ENCODE measurements around the gene DUSP22.

DUSP22 gene

DNA sequence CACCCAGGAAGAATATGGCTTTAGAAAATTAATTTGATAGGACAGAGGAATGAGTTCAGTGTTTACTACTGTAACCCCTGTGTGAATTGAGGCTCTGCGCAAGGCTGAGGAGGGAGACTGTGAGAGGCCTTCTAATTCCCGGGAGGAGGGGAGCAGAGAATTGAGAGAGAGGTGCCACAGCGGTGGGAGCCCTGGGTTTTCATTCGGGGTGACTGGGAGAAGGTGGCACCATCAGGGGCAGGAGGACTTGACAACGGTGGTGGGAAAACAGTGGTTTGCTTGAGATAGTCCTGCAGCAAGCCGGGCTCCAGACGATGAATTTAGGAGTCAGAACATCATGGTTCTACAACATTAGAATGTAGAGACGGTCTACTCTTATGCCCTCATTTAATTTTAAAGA lies 9.2 kb downstream of the DUSP22 start:
- H3K27me3 ChIP-seq (ENCODE audit: insufficient read depth, low read length), result no peaks in the 10 kb centered on the region
- no peak overlapping the region for H3K4ac ChIP-seq (ENCODE audit: low read depth, low read length)
- no peak overlapping the region for H2BK12ac ChIP-seq (ENCODE audit: low read length)
- H4K8ac ChIP-seq (ENCODE audit: low read depth, low read length), result no peak overlapping the region
- no peak overlapping the region for H3K18ac ChIP-seq (ENCODE audit: low read length)
- no peak overlapping the region for H2BK5ac ChIP-seq (ENCODE audit: low read depth, low read length, poor library complexity)
- H4K12ac ChIP-seq (ENCODE audit: low read depth, low read length), result no peak overlapping the region
- H2AK5ac ChIP-seq (ENCODE audit: low read length), result no peak overlapping the region
- DNase-seq, result no peak
- no peak overlapping the region for H3K4me2 ChIP-seq (ENCODE audit: low read length)
- no peaks in the 10 kb centered on the region for H3K79me1 ChIP-seq (ENCODE audit: low read length)
- peaks cover 43% of the 10 kb centered on the region for H3K9me3 ChIP-seq (ENCODE audit: insufficient read depth, low read depth, low read length)
- no peak overlapping the region for H3K27ac ChIP-seq (ENCODE audit: low read depth, low read length)
- no peaks in the 10 kb centered on the region for H3K79me2 ChIP-seq (ENCODE audit: control insufficient read depth, insufficient read depth, low read length, poor library complexity)
- peaks cover 0 to 6% of the 10 kb centered on the region in 2 experiments for H3K4me1 ChIP-seq (ENCODE audit: control insufficient read depth in 1 of 2, insufficient read depth in 2 of 2, low read length in 2 of 2)
- no CpG with 5 or more reads among the region's 8 CpGs for WGBS (ENCODE audit: extremely low coverage, insufficient coverage, insufficient read length)
- H4K91ac ChIP-seq (ENCODE audit: low read depth, low read length), result no peak overlapping the region
- peaks cover 0 to 2% of the 10 kb centered on the region in 2 experiments for H3K36me3 ChIP-seq (ENCODE audit: control insufficient read depth in 1 of 2, insufficient read depth in 2 of 2, low read length in 2 of 2)
- H3K4me3 ChIP-seq (ENCODE audit: low read depth, low read length), result no peak overlapping the region
- H3K23ac ChIP-seq (ENCODE audit: low read length), result no peak overlapping the region
- H2BK120ac ChIP-seq (ENCODE audit: insufficient read depth, low read length, poor library complexity), result no peak overlapping the region
- H3K14ac ChIP-seq (ENCODE audit: low read length), result no peak overlapping the region
- no peak overlapping the region for H3K9ac ChIP-seq (ENCODE audit: low read length)
- no peak overlapping the region for H2AFZ ChIP-seq (ENCODE audit: insufficient read depth, low read length, poor library complexity)

DNA sequence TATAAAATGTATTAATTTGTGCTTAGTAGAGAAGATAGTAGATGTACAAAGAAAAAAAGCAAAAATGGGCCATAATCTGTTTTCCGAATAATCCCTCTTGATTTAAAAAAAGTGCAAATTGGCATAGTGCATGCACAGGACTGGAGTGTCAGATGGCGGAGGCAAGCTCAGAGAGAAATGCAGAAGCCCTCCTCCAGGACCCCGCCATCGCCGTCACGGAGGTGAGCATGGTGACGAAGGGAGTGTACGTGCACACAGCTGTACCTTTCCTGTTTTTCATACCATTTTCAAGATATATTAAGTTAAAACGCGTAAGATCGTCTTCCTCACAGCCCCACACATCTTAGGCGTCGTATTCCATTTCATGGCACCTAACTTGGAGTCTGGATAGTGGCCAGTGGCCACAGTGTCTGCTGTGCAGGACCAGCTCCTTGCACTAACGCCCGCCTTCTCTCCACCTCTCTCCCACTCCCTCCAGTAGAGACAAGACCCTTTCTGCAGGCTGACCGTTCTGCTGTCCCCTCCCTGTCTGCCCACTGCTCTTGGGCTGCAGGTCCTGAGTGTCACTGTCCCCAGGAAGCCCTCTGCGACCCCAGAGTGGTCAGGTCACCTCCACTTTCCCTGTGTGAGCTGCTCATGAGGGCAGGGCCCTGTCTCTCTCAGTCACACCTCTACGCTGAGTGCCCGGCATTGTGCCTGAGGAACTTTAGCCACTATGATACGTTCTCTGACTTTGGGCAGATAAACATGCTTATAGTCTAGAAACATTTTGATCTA lies 9.8 kb downstream of the DUSP22 start:
- Histone ChIP-seq H3K79me1 (ENCODE audit: low read length) (no peaks in the 10 kb centered on the region), H4K91ac (ENCODE audit: low read depth, low read length) (no peak overlapping the region), H2BK5ac (ENCODE audit: low read depth, low read length, poor library complexity) (no peak overlapping the region), H3K36me3 (ENCODE audit: control insufficient read depth in 1 of 2, insufficient read depth in 2 of 2, low read length in 2 of 2) (peaks cover 0 to 2% of the 10 kb centered on the region in 2 experiments), H3K18ac (ENCODE audit: low read length) (peak overlapping the region; percentile 2), H3K23ac (ENCODE audit: low read length) (no peak overlapping the region), H4K8ac (ENCODE audit: low read depth, low read length) (no peak overlapping the region), H3K4me1 (ENCODE audit: control insufficient read depth in 1 of 2, insufficient read depth in 2 of 2, low read length in 2 of 2) (peaks cover 0 to 6% of the 10 kb centered on the region in 2 experiments), H3K27me3 (ENCODE audit: insufficient read depth, low read length) (no peaks in the 10 kb centered on the region), H3K4me3 (ENCODE audit: low read depth, low read length) (no peak overlapping the region), H2BK12ac (ENCODE audit: low read length) (no peak overlapping the region), H3K27ac (ENCODE audit: low read depth, low read length) (no peak overlapping the region), H3K4ac (ENCODE audit: low read depth, low read length) (no peak overlapping the region), H3K9me3 (ENCODE audit: insufficient read depth, low read depth, low read length) (peaks cover 45% of the 10 kb centered on the region), H2AFZ (ENCODE audit: insufficient read depth, low read length, poor library complexity) (no peak overlapping the region), H3K79me2 (ENCODE audit: control insufficient read depth, insufficient read depth, low read length, poor library complexity) (no peaks in the 10 kb centered on the region), H3K4me2 (ENCODE audit: low read length) (no peak overlapping the region), H2AK5ac (ENCODE audit: low read length) (no peak overlapping the region), H3K9ac (ENCODE audit: low read length) (no peak overlapping the region), H4K12ac (ENCODE audit: low read depth, low read length) (no peak overlapping the region), H3K14ac (ENCODE audit: low read length) (no peak overlapping the region), H2BK120ac (ENCODE audit: insufficient read depth, low read length, poor library complexity) (no peak overlapping the region)
- WGBS (ENCODE audit: extremely low coverage, insufficient coverage, insufficient read length), result no CpG with 5 or more reads among the region's 20 CpGs
- no peak for DNase-seq

DNA sequence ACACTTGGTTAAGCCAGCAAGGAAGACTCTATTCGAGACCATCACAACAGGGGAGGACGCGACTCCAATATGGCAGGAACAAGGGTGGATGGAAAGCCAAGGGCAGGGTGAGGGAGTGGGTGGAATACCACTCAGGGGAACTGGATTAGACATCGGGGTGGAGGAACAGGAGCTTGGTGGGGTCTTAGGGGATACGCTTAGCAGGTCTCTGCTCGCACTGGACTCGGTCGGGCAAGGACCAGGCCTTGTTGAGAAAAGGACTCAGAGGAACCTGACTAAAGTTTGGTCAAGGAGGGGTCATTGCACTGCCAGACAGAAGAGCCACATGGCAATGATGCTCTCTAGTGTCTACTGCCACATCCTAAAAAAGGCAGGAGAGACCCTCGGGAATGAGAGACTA lies 10.5 kb downstream of the DUSP22 start:
- Histone ChIP-seq H2BK5ac (ENCODE audit: low read depth, low read length, poor library complexity) (no peak overlapping the region), H3K79me2 (ENCODE audit: control insufficient read depth, insufficient read depth, low read length, poor library complexity) (no peaks in the 10 kb centered on the region), H2AFZ (ENCODE audit: insufficient read depth, low read length, poor library complexity) (no peak overlapping the region), H3K36me3 (ENCODE audit: control insufficient read depth in 1 of 2, insufficient read depth in 2 of 2, low read length in 2 of 2) (peaks cover 0 to 2% of the 10 kb centered on the region in 2 experiments), H3K27ac (ENCODE audit: low read depth, low read length) (no peak overlapping the region), H3K4me2 (ENCODE audit: low read length) (no peak overlapping the region), H3K4me3 (ENCODE audit: low read depth, low read length) (no peak overlapping the region), H3K4me1 (ENCODE audit: control insufficient read depth in 1 of 2, insufficient read depth in 2 of 2, low read length in 2 of 2) (peaks cover 0 to 4% of the 10 kb centered on the region in 2 experiments), H4K8ac (ENCODE audit: low read depth, low read length) (no peak overlapping the region), H2BK12ac (ENCODE audit: low read length) (no peak overlapping the region), H2AK5ac (ENCODE audit: low read length) (no peak overlapping the region), H3K9ac (ENCODE audit: low read length) (no peak overlapping the region), H3K27me3 (ENCODE audit: insufficient read depth, low read length) (no peaks in the 10 kb centered on the region), H4K91ac (ENCODE audit: low read depth, low read length) (no peak overlapping the region), H2BK120ac (ENCODE audit: insufficient read depth, low read length, poor library complexity) (no peak overlapping the region), H4K12ac (ENCODE audit: low read depth, low read length) (no peak overlapping the region), H3K18ac (ENCODE audit: low read length) (no peak overlapping the region), H3K23ac (ENCODE audit: low read length) (no peak overlapping the region), H3K79me1 (ENCODE audit: low read length) (no peaks in the 10 kb centered on the region), H3K9me3 (ENCODE audit: insufficient read depth, low read depth, low read length) (peaks cover 48% of the 10 kb centered on the region), H3K14ac (ENCODE audit: low read length) (no peak overlapping the region), H3K4ac (ENCODE audit: low read depth, low read length) (no peak overlapping the region)
- WGBS (ENCODE audit: extremely low coverage, insufficient coverage, insufficient read length), result no CpG with 5 or more reads among the region's 9 CpGs
- no peak for DNase-seq

DNA sequence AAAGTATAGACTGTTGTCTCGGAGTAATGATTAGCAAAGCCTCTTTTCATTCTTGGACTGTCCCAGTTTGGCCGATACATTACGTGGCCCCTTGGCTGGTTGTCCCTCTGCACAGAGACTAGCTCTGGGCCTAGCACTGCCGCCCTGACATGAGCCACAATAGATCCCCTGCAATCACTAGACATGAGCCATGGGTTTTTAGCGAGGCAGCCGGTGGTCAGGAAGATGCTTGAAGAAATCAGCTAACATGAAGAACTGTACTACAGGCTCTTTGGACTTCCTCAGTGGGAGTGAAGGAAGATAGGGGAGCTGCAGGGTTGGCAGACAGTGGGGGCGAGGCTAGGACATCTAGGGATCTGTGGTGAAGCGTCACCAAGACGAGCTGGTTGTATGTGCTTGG lies 11.0 kb downstream of the DUSP22 start:
- Histone ChIP-seq H3K36me3 (ENCODE audit: control insufficient read depth in 1 of 2, insufficient read depth in 2 of 2, low read length in 2 of 2) (peaks cover 0 to 2% of the 10 kb centered on the region in 2 experiments), H3K4me3 (ENCODE audit: low read depth, low read length) (no peak overlapping the region), H3K27ac (ENCODE audit: low read depth, low read length) (no peak overlapping the region), H3K79me1 (ENCODE audit: low read length) (no peaks in the 10 kb centered on the region), H3K4me1 (ENCODE audit: control insufficient read depth in 1 of 2, insufficient read depth in 2 of 2, low read length in 2 of 2) (peaks cover 0 to 3% of the 10 kb centered on the region in 2 experiments), H2AFZ (ENCODE audit: insufficient read depth, low read length, poor library complexity) (no peak overlapping the region), H3K18ac (ENCODE audit: low read length) (no peak overlapping the region), H4K8ac (ENCODE audit: low read depth, low read length) (no peak overlapping the region), H3K79me2 (ENCODE audit: control insufficient read depth, insufficient read depth, low read length, poor library complexity) (no peaks in the 10 kb centered on the region), H2BK12ac (ENCODE audit: low read length) (no peak overlapping the region), H2BK5ac (ENCODE audit: low read depth, low read length, poor library complexity) (no peak overlapping the region), H3K9ac (ENCODE audit: low read length) (no peak overlapping the region), H3K4ac (ENCODE audit: low read depth, low read length) (no peak overlapping the region), H4K12ac (ENCODE audit: low read depth, low read length) (no peak overlapping the region), H3K27me3 (ENCODE audit: insufficient read depth, low read length) (no peaks in the 10 kb centered on the region), H3K9me3 (ENCODE audit: insufficient read depth, low read depth, low read length) (peaks cover 52% of the 10 kb centered on the region), H2AK5ac (ENCODE audit: low read length) (no peak overlapping the region), H3K23ac (ENCODE audit: low read length) (no peak overlapping the region), H3K4me2 (ENCODE audit: low read length) (no peak overlapping the region), H3K14ac (ENCODE audit: low read length) (no peak overlapping the region), H2BK120ac (ENCODE audit: insufficient read depth, low read length, poor library complexity) (no peak overlapping the region), H4K91ac (ENCODE audit: low read depth, low read length) (no peak overlapping the region)
- WGBS (ENCODE audit: extremely low coverage, insufficient coverage, insufficient read length), result no CpG with 5 or more reads among the region's 9 CpGs
- DNase-seq, result no peak
